ENCODE measurements around the gene CDK9. TPM values are rescaled to one million over a fixed set of nuclear protein-coding genes. Genes with fewer than 3 reads are reported as not detected.
"Not testable (repeated sequence)": the region's sequence is repeated elsewhere in the genome, so short reads cannot be mapped to it uniquely, and the experiment has no call there.

CDK9 gene
- total RNA-seq, 1 donor from 2014 or later = 45.1 TPM

- DNase-seq = no peak
These were observed 40.5 kb downstream of the CDK9 start for GRCh38 chr9:127826253-127826913.

GRCh38 chr9:127828262-127829031 is 42.6 kb downstream of the CDK9 start:
- DNase-seq = no peak

GRCh38 chr9:127829205-127829906 is 43.5 kb downstream of the CDK9 start:
- DNase-seq = no peak

- DNase-seq = no peak
These were observed 46.4 kb downstream of the CDK9 start for GRCh38 chr9:127832248-127832647.

- DNase-seq = no peak
These were observed 47.7 kb downstream of the CDK9 start for GRCh38 chr9:127833555-127833954.

- no peak for DNase-seq
These were observed 50.2 kb downstream of the CDK9 start for GRCh38 chr9:127835991-127836516.

GRCh38 chr9:127836561-127836960 is 50.7 kb downstream of the CDK9 start:
- DNase-seq = not testable (repeated sequence)

- DNase-seq = no peak
These were observed 51.5 kb downstream of the CDK9 start for GRCh38 chr9:127837346-127837745.

- no peak for DNase-seq
These were observed 52.7 kb downstream of the CDK9 start for GRCh38 chr9:127838375-127839078.

Small RNA genes lying within 50 kb of the gene (small RNA-seq; reads per million reads assigned to genes)
- gene RF00019 = not detected

Other genes starting within 250 kb of the CDK9 start
- 78.5 TPM for gene STXBP1, start 173.8 kb upstream of the CDK9 start, total RNA-seq
- 0.16 TPM for gene CFAP157, start 79.0 kb upstream of the CDK9 start, total RNA-seq
- 5.0 TPM for gene PTRH1, start 70.4 kb upstream of the CDK9 start, total RNA-seq
- not detected for gene TTC16, start 70.0 kb upstream of the CDK9 start, total RNA-seq
- 7.0 TPM for gene TOR2A, start 50.7 kb upstream of the CDK9 start, total RNA-seq
- 5.1 TPM for gene SH2D3C, start 7.4 kb upstream of the CDK9 start, total RNA-seq
- gene FPGS, start 16.8 kb downstream of the CDK9 start, total RNA-seq = 18.1 TPM
- 0.16 TPM for gene ENG, start 68.6 kb downstream of the CDK9 start, total RNA-seq
- gene AK1, start 91.6 kb downstream of the CDK9 start, total RNA-seq = 28.4 TPM
- 31.8 TPM for gene ST6GALNAC6, start 113.6 kb downstream of the CDK9 start, total RNA-seq
- gene ST6GALNAC4, start 131.0 kb downstream of the CDK9 start, total RNA-seq = 10.5 TPM
- gene PIP5KL1, start 144.7 kb downstream of the CDK9 start, total RNA-seq = 1.4 TPM
- gene DPM2, start 151.8 kb downstream of the CDK9 start, total RNA-seq = 11.4 TPM
- gene EEIG1, start 195.0 kb downstream of the CDK9 start, total RNA-seq = 2.7 TPM

Measured in occipital lobe (tissue), 3 donors.